ENCODE measurements around the gene GPATCH3.

GPATCH3 gene

GRCh38 chr1:26938659-26939025 lies 38.4 kb upstream of the GPATCH3 start:
- Histone ChIP-seq H3K4me3 (ENCODE audit: low read length in 2 of 2) (no peak overlapping the region), H3K4me1 (ENCODE audit: control insufficient read depth in 2 of 2, insufficient read depth in 2 of 2, low read length in 2 of 2) (no peaks in the 10 kb centered on the region), H3K27me3 (ENCODE audit: control insufficient read depth in 2 of 2, insufficient read depth in 2 of 2, low read length in 2 of 2) (no peaks in the 10 kb centered on the region), H3K9me3 (ENCODE audit: control insufficient read depth in 2 of 2, low read length in 2 of 2) (no peaks in the 10 kb centered on the region), H3K36me3 (ENCODE audit: control insufficient read depth in 2 of 2, insufficient read depth in 2 of 2, low read length in 2 of 2) (peaks cover 36 to 48% of the 10 kb centered on the region in 2 donors), H3K27ac (ENCODE audit: low read depth in 2 of 2, low read length in 2 of 2) (no peak overlapping the region), H3K9ac (ENCODE audit: low read depth in 1 of 2, low read length in 2 of 2) (no peak overlapping the region)

GRCh38 chr1:26938004-26938658 lies 37.9 kb upstream of the GPATCH3 start:
- Histone ChIP-seq H3K9ac (ENCODE audit: low read depth in 1 of 2, low read length in 2 of 2) (no peak overlapping the region), H3K4me1 (ENCODE audit: control insufficient read depth in 2 of 2, insufficient read depth in 2 of 2, low read length in 2 of 2) (no peaks in the 10 kb centered on the region), H3K4me3 (ENCODE audit: low read length in 2 of 2) (no peak overlapping the region), H3K27ac (ENCODE audit: low read depth in 2 of 2, low read length in 2 of 2) (no peak overlapping the region), H3K9me3 (ENCODE audit: control insufficient read depth in 2 of 2, low read length in 2 of 2) (no peaks in the 10 kb centered on the region), H3K27me3 (ENCODE audit: control insufficient read depth in 2 of 2, insufficient read depth in 2 of 2, low read length in 2 of 2) (no peaks in the 10 kb centered on the region), H3K36me3 (ENCODE audit: control insufficient read depth in 2 of 2, insufficient read depth in 2 of 2, low read length in 2 of 2) (peaks cover 32 to 44% of the 10 kb centered on the region in 2 donors)

GRCh38 chr1:26936823-26937222 lies 36.6 kb upstream of the GPATCH3 start:
- H3K4me1 ChIP-seq (ENCODE audit: control insufficient read depth in 2 of 2, insufficient read depth in 2 of 2, low read length in 2 of 2): no peaks in the 10 kb centered on the region
- no peaks in the 10 kb centered on the region for H3K9me3 ChIP-seq (ENCODE audit: control insufficient read depth in 2 of 2, low read length in 2 of 2)
- H3K36me3 ChIP-seq (ENCODE audit: control insufficient read depth in 2 of 2, insufficient read depth in 2 of 2, low read length in 2 of 2): peaks cover 20 to 36% of the 10 kb centered on the region in 2 donors
- no peak overlapping the region for H3K9ac ChIP-seq (ENCODE audit: low read depth in 1 of 2, low read length in 2 of 2)
- no peak overlapping the region for H3K4me3 ChIP-seq (ENCODE audit: low read length in 2 of 2)
- H3K27me3 ChIP-seq (ENCODE audit: control insufficient read depth in 2 of 2, insufficient read depth in 2 of 2, low read length in 2 of 2): no peaks in the 10 kb centered on the region
- no peak overlapping the region for H3K27ac ChIP-seq (ENCODE audit: low read depth in 2 of 2, low read length in 2 of 2)

GRCh38 chr1:26932531-26932930 lies 32.3 kb upstream of the GPATCH3 start:
- Histone ChIP-seq H3K4me3 (ENCODE audit: low read length in 2 of 2) (no peak overlapping the region), H3K4me1 (ENCODE audit: control insufficient read depth in 2 of 2, insufficient read depth in 2 of 2, low read length in 2 of 2) (no peaks in the 10 kb centered on the region), H3K36me3 (ENCODE audit: control insufficient read depth in 2 of 2, insufficient read depth in 2 of 2, low read length in 2 of 2) (peaks cover 28 to 33% of the 10 kb centered on the region in 2 donors), H3K9me3 (ENCODE audit: control insufficient read depth in 2 of 2, low read length in 2 of 2) (no peaks in the 10 kb centered on the region), H3K27me3 (ENCODE audit: control insufficient read depth in 2 of 2, insufficient read depth in 2 of 2, low read length in 2 of 2) (no peaks in the 10 kb centered on the region), H3K9ac (ENCODE audit: low read depth in 1 of 2, low read length in 2 of 2) (no peak overlapping the region), H3K27ac (ENCODE audit: low read depth in 2 of 2, low read length in 2 of 2) (no peak overlapping the region)

GRCh38 chr1:26923711-26924110 lies 23.4 kb upstream of the GPATCH3 start:
- H3K9me3 ChIP-seq (ENCODE audit: control insufficient read depth in 2 of 2, low read length in 2 of 2): no peaks in the 10 kb centered on the region
- no peaks in the 10 kb centered on the region for H3K27me3 ChIP-seq (ENCODE audit: control insufficient read depth in 2 of 2, insufficient read depth in 2 of 2, low read length in 2 of 2)
- H3K36me3 ChIP-seq (ENCODE audit: control insufficient read depth in 2 of 2, insufficient read depth in 2 of 2, low read length in 2 of 2): peaks cover 17 to 25% of the 10 kb centered on the region in 2 donors
- H3K27ac ChIP-seq (ENCODE audit: low read depth in 2 of 2, low read length in 2 of 2): no peak overlapping the region
- no peak overlapping the region for H3K4me3 ChIP-seq (ENCODE audit: low read length in 2 of 2)
- no peak overlapping the region for H3K9ac ChIP-seq (ENCODE audit: low read depth in 1 of 2, low read length in 2 of 2)
- peaks cover 19% of the 10 kb centered on the region in 2 donors for H3K4me1 ChIP-seq (ENCODE audit: control insufficient read depth in 2 of 2, insufficient read depth in 2 of 2, low read length in 2 of 2)

- H3K4me1 ChIP-seq (ENCODE audit: control insufficient read depth in 2 of 2, insufficient read depth in 2 of 2, low read length in 2 of 2): peaks cover 19% of the 10 kb centered on the region in 2 donors
- peak overlapping the region; percentile 79 to 97 for H3K9ac ChIP-seq (ENCODE audit: low read depth in 1 of 2, low read length in 2 of 2)
- no peaks in the 10 kb centered on the region for H3K27me3 ChIP-seq (ENCODE audit: control insufficient read depth in 2 of 2, insufficient read depth in 2 of 2, low read length in 2 of 2)
- H3K9me3 ChIP-seq (ENCODE audit: control insufficient read depth in 2 of 2, low read length in 2 of 2): no peaks in the 10 kb centered on the region
- H3K4me3 ChIP-seq (ENCODE audit: low read length in 2 of 2): peak overlapping the region in 1 of 2 donors; percentile 91
- no peak overlapping the region for H3K27ac ChIP-seq (ENCODE audit: low read depth in 2 of 2, low read length in 2 of 2)
- H3K36me3 ChIP-seq (ENCODE audit: control insufficient read depth in 2 of 2, insufficient read depth in 2 of 2, low read length in 2 of 2): peaks cover 12 to 20% of the 10 kb centered on the region in 2 donors
Measured at GRCh38 chr1:26922901-26923300, 22.6 kb upstream of the GPATCH3 start.

- Histone ChIP-seq H3K4me3 (ENCODE audit: low read length in 2 of 2) (peak overlapping the region; percentile 91 to 98), H3K9ac (ENCODE audit: low read depth in 1 of 2, low read length in 2 of 2) (peak overlapping the region; percentile 79 to 97), H3K4me1 (ENCODE audit: control insufficient read depth in 2 of 2, insufficient read depth in 2 of 2, low read length in 2 of 2) (peaks cover 19% of the 10 kb centered on the region in 2 donors), H3K36me3 (ENCODE audit: control insufficient read depth in 2 of 2, insufficient read depth in 2 of 2, low read length in 2 of 2) (peaks cover 8 to 20% of the 10 kb centered on the region in 2 donors), H3K9me3 (ENCODE audit: control insufficient read depth in 2 of 2, low read length in 2 of 2) (no peaks in the 10 kb centered on the region), H3K27me3 (ENCODE audit: control insufficient read depth in 2 of 2, insufficient read depth in 2 of 2, low read length in 2 of 2) (no peaks in the 10 kb centered on the region), H3K27ac (ENCODE audit: low read depth in 2 of 2, low read length in 2 of 2) (peak overlapping the region in 1 of 2 donors; percentile 88)
Measured at GRCh38 chr1:26922431-26922729, 22.1 kb upstream of the GPATCH3 start.

GRCh38 chr1:26921540-26922430 lies 21.5 kb upstream of the GPATCH3 start, which contains the start of gene NUDC:
NUDC (plus strand) TSS chr1:26921743; CDS start chr1:26921849, 106 bp downstream.
- Histone ChIP-seq H3K4me3 (ENCODE audit: low read length in 2 of 2) (peak within 1 kb of the TSS; percentile 91 to 98), H3K4me1 (ENCODE audit: control insufficient read depth in 2 of 2, insufficient read depth in 2 of 2, low read length in 2 of 2) (peaks cover 19% of the 10 kb centered on the region in 2 donors), H3K27me3 (ENCODE audit: control insufficient read depth in 2 of 2, insufficient read depth in 2 of 2, low read length in 2 of 2) (no peaks in the 10 kb centered on the region), H3K9ac (ENCODE audit: low read depth in 1 of 2, low read length in 2 of 2) (peak within 1 kb of the TSS; percentile 79 to 97), H3K36me3 (ENCODE audit: control insufficient read depth in 2 of 2, insufficient read depth in 2 of 2, low read length in 2 of 2) (peaks cover 5 to 18% of the 10 kb centered on the region in 2 donors), H3K27ac (ENCODE audit: low read depth in 2 of 2, low read length in 2 of 2) (peak within 1 kb of the TSS; percentile 80 to 88), H3K9me3 (ENCODE audit: control insufficient read depth in 2 of 2, low read length in 2 of 2) (no peaks in the 10 kb centered on the region)

- Histone ChIP-seq H3K27me3 (ENCODE audit: control insufficient read depth in 2 of 2, insufficient read depth in 2 of 2, low read length in 2 of 2) (no peaks in the 10 kb centered on the region), H3K4me1 (ENCODE audit: control insufficient read depth in 2 of 2, insufficient read depth in 2 of 2, low read length in 2 of 2) (peaks cover 19% of the 10 kb centered on the region in 2 donors), H3K27ac (ENCODE audit: low read depth in 2 of 2, low read length in 2 of 2) (peak overlapping the region; percentile 45 to 61), H3K9ac (ENCODE audit: low read depth in 1 of 2, low read length in 2 of 2) (peak overlapping the region; percentile 63 to 68), H3K9me3 (ENCODE audit: control insufficient read depth in 2 of 2, low read length in 2 of 2) (no peaks in the 10 kb centered on the region), H3K36me3 (ENCODE audit: control insufficient read depth in 2 of 2, insufficient read depth in 2 of 2, low read length in 2 of 2) (peaks cover 5 to 12% of the 10 kb centered on the region in 2 donors), H3K4me3 (ENCODE audit: low read length in 2 of 2) (peak overlapping the region; percentile 91 to 98)
Measured at GRCh38 chr1:26921126-26921539, 20.9 kb upstream of the GPATCH3 start.

GRCh38 chr1:26915204-26915842 lies 15.1 kb upstream of the GPATCH3 start:
- no peaks in the 10 kb centered on the region for H3K9me3 ChIP-seq (ENCODE audit: control insufficient read depth in 2 of 2, low read length in 2 of 2)
- peak overlapping the region; percentile 38 to 49 for H3K27ac ChIP-seq (ENCODE audit: low read depth in 2 of 2, low read length in 2 of 2)
- no peaks in the 10 kb centered on the region for H3K27me3 ChIP-seq (ENCODE audit: control insufficient read depth in 2 of 2, insufficient read depth in 2 of 2, low read length in 2 of 2)
- H3K4me1 ChIP-seq (ENCODE audit: control insufficient read depth in 2 of 2, insufficient read depth in 2 of 2, low read length in 2 of 2): peaks cover 22 to 40% of the 10 kb centered on the region in 2 donors
- no peak overlapping the region for H3K4me3 ChIP-seq (ENCODE audit: low read length in 2 of 2)
- peak overlapping the region; percentile 25 to 34 for H3K9ac ChIP-seq (ENCODE audit: low read depth in 1 of 2, low read length in 2 of 2)
- no peaks in the 10 kb centered on the region for H3K36me3 ChIP-seq (ENCODE audit: control insufficient read depth in 2 of 2, insufficient read depth in 2 of 2, low read length in 2 of 2)

All from mucosa of rectum (tissue), 2 donors.